LNCaP clone FGC (cell line): ENCODE measurements around the gene ERG28.

Experiments used
- DNase-seq: peaks from one replicate; pipeline ENCODE4 v3.0.0-alpha.2; 2011; ENCODE audit warnings: low read depth
- H3K4me3 ChIP-seq: 2 replicates; pipeline ENCODE4 v1.5.1; 2011; ENCODE audit warnings: mild to moderate bottlenecking, low read depth, low read length, control low read depth
- TF ChIP-seq, protein P1 (sequence below): IDR thresholded peaks from 2 replicates; pipeline ENCODE4 v1.5.1; 2012; ENCODE audit warnings: mild to moderate bottlenecking; ENCODE audit not compliant: control insufficient read depth, insufficient read depth; ENCODE audit errors: extremely low read depth

The ERG28 gene

DNA sequence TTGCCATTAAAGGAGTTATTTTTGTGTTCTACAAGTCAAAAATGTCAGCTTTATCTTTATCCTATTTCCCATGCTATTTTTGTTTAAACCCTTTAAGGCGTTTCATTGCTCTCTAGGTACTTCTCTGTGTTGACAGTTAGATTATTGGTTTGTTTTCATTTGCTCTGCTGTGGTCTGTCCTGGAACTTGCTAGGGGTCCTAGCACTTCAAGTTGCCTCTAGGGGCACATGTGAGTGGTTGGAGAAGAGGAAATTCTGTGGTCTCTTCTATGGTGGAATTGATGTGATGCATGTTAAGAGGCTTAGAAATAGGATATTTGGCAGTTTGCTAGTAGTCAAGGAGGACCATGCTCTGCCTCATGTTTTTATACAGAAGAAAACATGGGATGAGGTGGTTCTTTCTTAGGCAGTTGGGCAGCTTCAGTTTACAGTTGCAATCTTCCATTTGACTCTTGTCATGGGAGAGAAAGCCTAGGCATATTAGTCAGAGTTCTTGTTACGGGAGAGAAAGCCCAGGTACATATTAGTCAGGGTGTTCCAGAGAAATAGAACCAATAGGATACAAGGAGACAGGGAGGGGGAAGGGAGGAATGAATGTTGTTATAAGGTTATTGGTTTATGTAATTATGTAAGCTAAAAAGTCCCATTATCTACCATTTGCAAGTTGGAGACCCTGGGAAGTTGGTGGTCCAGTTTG lies 14.7 kb upstream of the ERG28 start:
- DNase-seq = no peak
- H3K4me3 ChIP-seq = no peak overlapping the region
- TF ChIP-seq, protein P1, sequence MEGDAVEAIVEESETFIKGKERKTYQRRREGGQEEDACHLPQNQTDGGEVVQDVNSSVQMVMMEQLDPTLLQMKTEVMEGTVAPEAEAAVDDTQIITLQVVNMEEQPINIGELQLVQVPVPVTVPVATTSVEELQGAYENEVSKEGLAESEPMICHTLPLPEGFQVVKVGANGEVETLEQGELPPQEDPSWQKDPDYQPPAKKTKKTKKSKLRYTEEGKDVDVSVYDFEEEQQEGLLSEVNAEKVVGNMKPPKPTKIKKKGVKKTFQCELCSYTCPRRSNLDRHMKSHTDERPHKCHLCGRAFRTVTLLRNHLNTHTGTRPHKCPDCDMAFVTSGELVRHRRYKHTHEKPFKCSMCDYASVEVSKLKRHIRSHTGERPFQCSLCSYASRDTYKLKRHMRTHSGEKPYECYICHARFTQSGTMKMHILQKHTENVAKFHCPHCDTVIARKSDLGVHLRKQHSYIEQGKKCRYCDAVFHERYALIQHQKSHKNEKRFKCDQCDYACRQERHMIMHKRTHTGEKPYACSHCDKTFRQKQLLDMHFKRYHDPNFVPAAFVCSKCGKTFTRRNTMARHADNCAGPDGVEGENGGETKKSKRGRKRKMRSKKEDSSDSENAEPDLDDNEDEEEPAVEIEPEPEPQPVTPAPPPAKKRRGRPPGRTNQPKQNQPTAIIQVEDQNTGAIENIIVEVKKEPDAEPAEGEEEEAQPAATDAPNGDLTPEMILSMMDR = no peak

DNA sequence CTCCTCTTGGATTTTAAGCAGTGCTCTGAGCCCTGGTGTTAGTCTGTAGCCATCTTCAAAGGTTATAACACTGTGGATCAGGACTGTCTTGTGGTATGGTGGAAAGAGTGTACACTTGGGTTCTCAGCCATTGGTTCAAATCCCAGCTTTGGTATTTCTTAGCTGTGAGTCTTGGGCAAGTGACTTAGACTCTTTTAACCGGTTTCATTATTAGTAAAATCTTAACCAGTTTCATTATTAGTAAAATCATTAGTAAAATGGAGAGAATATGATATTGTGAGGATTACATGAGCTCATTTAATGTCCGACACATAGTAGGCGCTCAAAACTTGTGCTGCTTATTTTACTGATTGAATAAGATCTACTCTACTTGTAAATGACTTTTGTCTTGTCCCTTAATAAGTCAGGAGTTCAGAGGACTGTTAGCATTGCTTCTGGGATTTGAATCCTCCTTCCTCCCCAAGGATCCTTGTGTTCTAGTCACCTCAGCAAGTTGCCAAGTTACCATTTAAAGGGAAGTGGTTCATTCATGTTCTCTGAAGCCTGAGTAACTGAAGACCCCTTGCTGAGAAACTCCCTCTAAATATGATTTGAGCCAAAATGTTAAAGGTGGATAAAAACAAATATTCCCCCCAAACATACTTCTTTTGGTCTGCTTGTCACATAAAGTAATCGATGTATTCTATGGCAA lies 12.8 kb upstream of the ERG28 start:
- no peak for DNase-seq
- TF ChIP-seq, protein P1 = no peak
- no peak overlapping the region for H3K4me3 ChIP-seq

- TF ChIP-seq, protein P1 = no peak
- no peak for DNase-seq
- no peak overlapping the region for H3K4me3 ChIP-seq
Observed at GRCh38 chr14:75672605-75673192, 12.0 kb upstream of the ERG28 start.

DNA sequence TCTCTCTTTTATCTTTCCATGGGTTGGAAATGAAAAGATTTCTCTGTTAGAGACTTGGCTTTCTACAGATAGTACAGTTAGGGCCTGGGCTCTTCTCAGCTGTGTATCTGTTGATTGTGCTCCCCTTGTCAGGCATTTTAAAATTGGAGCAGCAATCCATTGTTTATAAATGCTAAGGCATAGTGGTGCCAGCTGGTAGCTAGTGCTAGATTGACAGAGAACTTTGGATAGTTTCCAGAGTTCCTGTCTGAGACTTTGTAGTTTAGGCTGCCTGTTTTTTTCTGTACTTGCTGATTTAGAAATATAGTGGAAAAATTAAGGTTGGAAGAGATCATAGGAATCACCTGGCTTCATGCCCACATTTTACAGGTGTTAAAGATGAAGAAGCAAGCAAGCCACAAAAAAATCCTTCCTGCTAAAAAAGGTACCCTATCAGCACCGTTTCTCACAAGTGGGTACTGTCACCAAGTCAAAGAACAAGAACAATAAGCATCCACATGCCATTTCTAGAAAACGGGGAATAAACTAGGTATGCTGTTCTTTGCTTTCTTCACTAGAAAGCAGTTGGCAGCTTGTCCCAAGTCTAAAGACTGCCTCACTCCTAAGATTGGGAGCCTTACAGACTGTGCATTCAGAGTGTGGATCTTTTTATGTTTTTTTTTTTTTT lies 6.6 kb upstream of the ERG28 start:
- H3K4me3 ChIP-seq = no peak overlapping the region
- TF ChIP-seq, protein P1 = no peak
- no peak for DNase-seq

DNA sequence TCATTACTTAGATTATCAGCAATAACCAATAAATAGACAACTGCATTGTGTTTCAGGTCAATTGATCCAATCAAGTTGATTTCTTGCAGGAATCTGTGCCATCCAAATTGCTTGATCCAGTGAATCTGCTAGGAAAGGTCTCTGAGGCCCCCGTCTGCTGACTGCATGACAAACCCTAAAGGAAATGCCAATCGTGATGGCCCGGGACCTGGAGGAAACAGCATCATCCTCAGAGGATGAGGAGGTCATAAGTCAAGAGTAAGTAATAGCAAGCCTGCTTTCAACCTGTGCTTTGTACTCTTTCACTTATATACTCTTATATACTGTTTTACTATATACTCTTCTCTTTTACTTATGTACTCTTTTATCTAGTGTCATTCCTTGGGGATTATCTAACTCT lies 2.3 kb upstream of the ERG28 start:
- DNase-seq = no peak
- TF ChIP-seq, protein P1 = no peak
- H3K4me3 ChIP-seq = no peak overlapping the region

GRCh38 chr14:75661499-75661814 lies 781 bp upstream of the ERG28 start:
- H3K4me3 ChIP-seq = peak overlapping the region; percentile 87
- no peak for DNase-seq
- TF ChIP-seq, protein P1 = no peak
